Activated T-cell treated with anti-CD3 and anti-CD28 coated beads for 24 hours (primary cell): ENCODE measurements around the gene ZBTB7A.

Source experiments
- DNase-seq: peaks from one replicate; pipeline ENCODE4 v3.0.0-alpha.2; 2020; ENCODE audit warnings: low read depth

Gene ZBTB7A

GRCh38 chr19:4094291-4094690 lies 27.6 kb upstream of the ZBTB7A start:
- no peak for DNase-seq

GRCh38 chr19:4093643-4094175 lies 27.0 kb upstream of the ZBTB7A start:
- DNase-seq: no peak

- no peak for DNase-seq
Observed at GRCh38 chr19:4090356-4091220, 23.9 kb upstream of the ZBTB7A start.

GRCh38 chr19:4089946-4090345 lies 23.2 kb upstream of the ZBTB7A start:
- no peak for DNase-seq

- peak; percentile 30 for DNase-seq
Observed at GRCh38 chr19:4089400-4089908, 22.8 kb upstream of the ZBTB7A start.

- DNase-seq: no peak
Observed at GRCh38 chr19:4088975-4089374, 22.3 kb upstream of the ZBTB7A start.

- no peak for DNase-seq
Observed at GRCh38 chr19:4087787-4088679, 21.3 kb upstream of the ZBTB7A start.

- no peak for DNase-seq
Observed at GRCh38 chr19:4086411-4086867, 19.7 kb upstream of the ZBTB7A start.

- no peak for DNase-seq
Observed at GRCh38 chr19:4084547-4084877, 17.8 kb upstream of the ZBTB7A start.

- no peak for DNase-seq
Observed at GRCh38 chr19:4083677-4084546, 17.2 kb upstream of the ZBTB7A start.

GRCh38 chr19:4082172-4082571 lies 15.5 kb upstream of the ZBTB7A start:
- DNase-seq: no peak

GRCh38 chr19:4081441-4082129 lies 14.9 kb upstream of the ZBTB7A start:
- DNase-seq: no peak

- DNase-seq: no peak
Observed at GRCh38 chr19:4080473-4080872, 13.8 kb upstream of the ZBTB7A start.

- DNase-seq: no peak
Observed at GRCh38 chr19:4077800-4078684, 11.3 kb upstream of the ZBTB7A start.

- DNase-seq: no peak
Observed at GRCh38 chr19:4077007-4077374, 10.3 kb upstream of the ZBTB7A start.

- no peak for DNase-seq
Observed at GRCh38 chr19:4075373-4075772, 8.7 kb upstream of the ZBTB7A start.

- DNase-seq: no peak
Observed at GRCh38 chr19:4071610-4072009, 4.9 kb upstream of the ZBTB7A start.

GRCh38 chr19:4069331-4069959 lies 2.7 kb upstream of the ZBTB7A start:
- DNase-seq: no peak
